LNCaP clone FGC (cell line): ENCODE data around the gene TMPRSS5.
"Not testable (repeated sequence)": the region's sequence is repeated elsewhere in the genome, so short reads cannot be mapped to it uniquely, and the experiment has no call there.

Experiments used
- DNase-seq: peaks from one replicate; pipeline ENCODE4 v3.0.0-alpha.2; 2011; ENCODE audit warnings: low read depth
- H3K4me3 ChIP-seq: 2 replicates; pipeline ENCODE4 v1.5.1; 2011; ENCODE audit warnings: mild to moderate bottlenecking, low read depth, low read length, control low read depth
- TF ChIP-seq, protein P1 (sequence below): IDR thresholded peaks from 2 replicates; pipeline ENCODE4 v1.5.1; 2012; ENCODE audit warnings: mild to moderate bottlenecking; ENCODE audit not compliant: control insufficient read depth, insufficient read depth; ENCODE audit errors: extremely low read depth

TMPRSS5 gene

DNA sequence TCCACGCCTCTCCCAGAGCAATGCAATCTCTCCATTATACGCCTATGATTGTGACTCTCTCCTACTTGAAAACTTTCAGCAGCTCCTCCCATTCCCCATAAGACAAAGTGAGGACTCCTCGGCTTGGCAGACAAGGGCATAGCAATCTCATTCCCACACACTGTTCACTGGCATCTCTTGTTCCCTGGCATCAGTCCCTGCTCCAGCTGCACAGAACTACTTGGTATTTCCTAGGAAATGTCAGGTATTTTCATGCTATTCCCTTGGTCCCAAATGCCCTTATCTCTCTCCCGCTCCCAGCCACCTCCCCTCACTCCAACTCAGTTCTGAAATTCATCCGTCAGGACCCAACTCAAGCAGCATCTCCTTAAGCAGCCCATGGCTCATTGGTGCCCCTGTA is 28.4 kb downstream of the TMPRSS5 start:
- TF ChIP-seq, protein P1, sequence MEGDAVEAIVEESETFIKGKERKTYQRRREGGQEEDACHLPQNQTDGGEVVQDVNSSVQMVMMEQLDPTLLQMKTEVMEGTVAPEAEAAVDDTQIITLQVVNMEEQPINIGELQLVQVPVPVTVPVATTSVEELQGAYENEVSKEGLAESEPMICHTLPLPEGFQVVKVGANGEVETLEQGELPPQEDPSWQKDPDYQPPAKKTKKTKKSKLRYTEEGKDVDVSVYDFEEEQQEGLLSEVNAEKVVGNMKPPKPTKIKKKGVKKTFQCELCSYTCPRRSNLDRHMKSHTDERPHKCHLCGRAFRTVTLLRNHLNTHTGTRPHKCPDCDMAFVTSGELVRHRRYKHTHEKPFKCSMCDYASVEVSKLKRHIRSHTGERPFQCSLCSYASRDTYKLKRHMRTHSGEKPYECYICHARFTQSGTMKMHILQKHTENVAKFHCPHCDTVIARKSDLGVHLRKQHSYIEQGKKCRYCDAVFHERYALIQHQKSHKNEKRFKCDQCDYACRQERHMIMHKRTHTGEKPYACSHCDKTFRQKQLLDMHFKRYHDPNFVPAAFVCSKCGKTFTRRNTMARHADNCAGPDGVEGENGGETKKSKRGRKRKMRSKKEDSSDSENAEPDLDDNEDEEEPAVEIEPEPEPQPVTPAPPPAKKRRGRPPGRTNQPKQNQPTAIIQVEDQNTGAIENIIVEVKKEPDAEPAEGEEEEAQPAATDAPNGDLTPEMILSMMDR: no peak
- no peak overlapping the region for H3K4me3 ChIP-seq
- no peak for DNase-seq

DNA sequence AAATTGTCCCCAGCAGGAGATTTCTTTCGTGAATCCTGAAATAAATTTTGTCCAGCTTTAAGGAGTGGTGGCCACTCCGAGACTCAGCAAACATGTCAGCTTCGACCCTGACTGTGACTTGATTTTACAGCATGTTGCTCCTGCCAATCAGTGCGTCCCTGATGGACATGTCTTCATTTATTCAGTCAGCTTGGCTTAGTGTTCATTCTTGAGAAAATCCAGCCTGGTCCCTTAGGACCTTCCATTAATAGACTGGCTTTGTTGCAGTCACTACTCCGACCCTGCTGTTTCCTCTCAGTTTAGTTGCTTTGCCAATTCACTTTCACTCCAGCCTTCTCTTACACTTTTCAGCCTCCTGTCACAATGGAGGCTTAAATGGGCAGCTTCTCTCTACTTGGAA is 30.5 kb downstream of the TMPRSS5 start:
- TF ChIP-seq, protein P1: no peak
- DNase-seq: no peak
- no peak overlapping the region for H3K4me3 ChIP-seq

DNA sequence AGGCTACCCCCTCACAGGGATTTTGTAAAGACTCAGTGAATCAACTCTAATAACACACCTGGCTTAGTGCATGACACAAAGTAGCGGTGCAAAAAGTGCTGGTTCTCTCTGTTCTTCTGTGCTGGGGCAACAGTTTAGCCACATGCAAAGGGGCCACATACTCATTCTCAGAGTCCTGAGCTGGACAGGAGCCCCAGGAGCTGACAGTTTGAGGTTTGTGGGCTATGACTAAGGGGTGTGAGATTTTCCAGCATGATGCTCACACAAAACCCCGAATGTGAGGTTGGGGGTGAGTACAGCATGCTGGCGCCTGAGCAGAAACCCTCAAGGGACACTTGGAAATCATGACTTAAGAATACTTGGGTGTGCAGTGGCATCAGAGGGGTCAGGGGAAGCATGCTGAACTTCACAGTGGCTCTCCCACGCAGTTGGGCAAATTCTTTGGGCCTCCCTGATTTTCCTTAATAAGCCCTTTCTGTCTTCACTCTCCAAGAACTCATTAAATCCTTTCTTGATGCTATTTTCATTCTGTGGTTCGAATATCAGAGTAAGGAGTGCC is 31.0 kb downstream of the TMPRSS5 start:
- TF ChIP-seq, protein P1: no peak
- H3K4me3 ChIP-seq: no peak overlapping the region
- DNase-seq: no peak

DNA sequence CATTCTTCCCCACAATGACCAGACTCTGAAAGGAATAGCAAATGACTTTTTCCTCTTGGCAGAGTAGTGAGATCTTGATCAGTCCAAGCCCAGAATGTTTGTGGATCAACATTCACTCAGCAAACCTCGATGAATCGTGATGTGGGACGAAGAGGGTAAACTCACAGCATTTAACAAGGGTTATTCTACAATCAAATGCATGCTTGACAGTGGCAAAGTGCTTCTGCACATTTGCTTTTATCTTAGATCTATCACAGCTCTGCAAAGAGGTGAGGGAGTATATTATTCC is 31.8 kb downstream of the TMPRSS5 start:
- TF ChIP-seq, protein P1: no peak
- no peak for DNase-seq
- no peak overlapping the region for H3K4me3 ChIP-seq

DNA sequence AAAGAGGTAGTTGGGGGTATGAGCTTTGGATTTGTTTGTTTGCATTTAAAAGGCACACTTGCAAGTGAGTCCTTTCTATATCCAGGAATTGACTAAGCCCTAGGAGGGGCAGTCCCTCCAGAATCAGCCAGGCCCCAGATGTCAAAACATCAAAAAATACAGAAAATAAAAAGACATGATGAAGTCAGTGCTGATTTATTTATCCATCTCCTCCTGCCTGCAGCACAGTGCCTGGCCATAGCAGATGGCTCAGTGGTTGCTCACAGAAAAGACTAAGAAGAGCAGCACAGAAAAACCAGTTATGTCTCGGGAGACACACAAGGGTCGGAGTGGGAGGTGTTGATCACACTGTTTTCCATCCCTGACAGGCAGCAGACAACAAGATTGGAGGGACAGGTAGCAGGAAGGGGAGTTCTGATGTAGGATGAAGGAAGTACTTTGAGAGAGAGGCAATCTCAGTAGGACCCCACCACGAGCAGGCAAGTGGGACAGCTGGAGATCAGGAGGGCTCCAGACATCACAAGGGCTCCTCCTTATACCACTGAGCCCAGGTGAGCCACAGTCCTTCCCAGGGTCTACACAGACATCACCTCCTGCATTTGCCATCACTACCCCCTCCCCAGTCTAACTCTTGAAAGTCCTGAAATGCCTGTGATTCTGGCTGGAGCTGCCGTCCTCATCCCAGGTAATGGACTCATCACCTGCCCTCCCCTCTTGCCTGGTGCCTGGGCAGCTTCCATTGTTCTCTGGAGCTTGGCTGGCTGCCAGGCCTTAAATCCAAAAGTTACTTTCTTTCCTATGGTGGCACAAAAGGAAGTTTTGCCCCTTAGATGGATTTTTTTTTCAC is 32.3 kb downstream of the TMPRSS5 start:
- no peak for DNase-seq
- no peak overlapping the region for H3K4me3 ChIP-seq
- TF ChIP-seq, protein P1: no peak

DNA sequence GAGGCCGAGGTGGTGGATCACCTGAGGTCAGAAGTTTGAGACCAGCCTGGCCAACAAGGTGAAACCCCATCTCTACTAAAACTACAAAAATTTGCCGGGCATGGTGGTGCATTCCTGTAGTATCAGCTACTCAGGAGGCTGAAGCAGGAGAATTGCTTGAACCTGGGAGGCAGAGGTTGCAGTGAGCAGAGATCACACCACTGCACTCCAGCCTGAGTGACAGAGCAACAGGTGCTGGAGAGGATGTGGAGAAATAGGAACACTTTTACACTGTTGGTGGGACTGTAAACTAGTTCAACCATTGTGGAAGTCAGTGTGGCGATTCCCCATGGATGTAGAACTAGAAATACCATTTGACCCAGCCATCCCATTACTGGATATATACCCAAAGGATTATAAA is 34.2 kb downstream of the TMPRSS5 start:
- not testable (repeated sequence) for DNase-seq, H3K4me3 ChIP-seq

DNA sequence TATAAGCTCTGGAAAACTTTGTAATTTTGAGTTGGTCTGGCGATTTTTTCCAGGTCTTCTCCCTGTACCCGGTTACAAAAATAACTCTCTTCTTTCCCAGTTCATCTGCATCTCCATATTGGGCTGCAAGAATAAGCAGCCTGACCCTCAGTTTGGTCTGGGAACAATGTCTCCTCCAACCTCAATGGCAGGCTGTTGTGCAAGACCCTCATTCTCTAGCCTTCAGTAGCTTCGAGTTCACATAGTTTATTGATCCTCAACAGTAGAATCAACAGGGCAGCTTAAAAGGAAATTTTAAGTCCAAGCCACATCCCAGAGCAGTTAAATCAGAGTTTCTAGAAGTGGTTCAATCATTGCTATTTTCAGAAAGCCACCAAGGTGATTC is 35.3 kb downstream of the TMPRSS5 start:
- DNase-seq: no peak
- no peak overlapping the region for H3K4me3 ChIP-seq
- TF ChIP-seq, protein P1: no peak
